Measurements from ENCODE around the gene PTAFR.

DNA sequence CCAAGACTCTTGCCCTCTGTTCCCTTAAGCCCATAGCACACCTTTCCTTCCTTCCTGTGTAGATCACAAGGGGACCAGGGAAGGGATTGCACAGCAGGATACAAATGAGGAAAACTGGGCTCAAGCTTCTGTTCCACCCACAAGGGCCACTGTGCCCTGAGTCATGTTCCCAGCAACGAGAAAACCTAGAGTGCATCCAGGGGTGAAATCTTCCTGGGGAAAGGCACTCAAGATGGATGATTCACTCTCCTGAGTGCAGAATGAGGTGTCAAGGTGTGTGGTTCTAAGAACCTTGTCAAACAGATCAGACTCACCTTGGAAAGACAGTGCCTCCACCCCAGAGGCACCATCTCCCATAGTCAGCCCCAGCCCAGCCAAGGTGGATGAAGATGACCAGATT, 47.3 kb downstream of the PTAFR start:
- TF ChIP-seq, protein P1, sequence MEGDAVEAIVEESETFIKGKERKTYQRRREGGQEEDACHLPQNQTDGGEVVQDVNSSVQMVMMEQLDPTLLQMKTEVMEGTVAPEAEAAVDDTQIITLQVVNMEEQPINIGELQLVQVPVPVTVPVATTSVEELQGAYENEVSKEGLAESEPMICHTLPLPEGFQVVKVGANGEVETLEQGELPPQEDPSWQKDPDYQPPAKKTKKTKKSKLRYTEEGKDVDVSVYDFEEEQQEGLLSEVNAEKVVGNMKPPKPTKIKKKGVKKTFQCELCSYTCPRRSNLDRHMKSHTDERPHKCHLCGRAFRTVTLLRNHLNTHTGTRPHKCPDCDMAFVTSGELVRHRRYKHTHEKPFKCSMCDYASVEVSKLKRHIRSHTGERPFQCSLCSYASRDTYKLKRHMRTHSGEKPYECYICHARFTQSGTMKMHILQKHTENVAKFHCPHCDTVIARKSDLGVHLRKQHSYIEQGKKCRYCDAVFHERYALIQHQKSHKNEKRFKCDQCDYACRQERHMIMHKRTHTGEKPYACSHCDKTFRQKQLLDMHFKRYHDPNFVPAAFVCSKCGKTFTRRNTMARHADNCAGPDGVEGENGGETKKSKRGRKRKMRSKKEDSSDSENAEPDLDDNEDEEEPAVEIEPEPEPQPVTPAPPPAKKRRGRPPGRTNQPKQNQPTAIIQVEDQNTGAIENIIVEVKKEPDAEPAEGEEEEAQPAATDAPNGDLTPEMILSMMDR (IDR thresholded peaks at IDR 0.05; ENCODE audit: borderline replicate concordance, extremely low read depth, low read length, poor library complexity, severe bottlenecking): no peak
- TF ChIP-seq EZH2 (IDR thresholded peaks at IDR 0.05; ENCODE audit: borderline replicate concordance, low read depth, low read length, severe bottlenecking): no peak

Measured in DND-41 (cell line).